Stomach (tissue), 4 donors: Measurements from ENCODE around the gene NDUFA9.

ENCODE experiments used
- EP300 ChIP-seq: sonication (generic); formaldehyde crosslinking; IDR thresholded peaks from one replicate; pipeline ENCODE4 v1.6.1; 2017; ENCODE audit warnings: antibody characterized with exemption
- POLR2A ChIP-seq, 4 donors: fragments of 450-650 bp; IDR thresholded peaks; one replicate each; pipeline ENCODE4 v1.6.1; 2016; ENCODE audit warnings: antibody characterized with exemption in 4 of 4, control low read depth in 2 of 4, mild to moderate bottlenecking in 1 of 4, moderate library complexity in 1 of 4
- POLR2AphosphoS5 ChIP-seq, 3 donors: sonication (generic); formaldehyde crosslinking; IDR thresholded peaks; one replicate each; pipeline ENCODE4 v1.6.1; 2016; ENCODE audit warnings: antibody characterized with exemption in 3 of 3
- TF ChIP-seq, protein P1 (sequence below), 7 experiments: fragments of 450-650 bp in 4 of 7; fragments of 200-600 bp in 3 of 7; sonication (generic) in 3 of 7; IDR thresholded peaks; one replicate each; pipeline ENCODE4 v1.5.1; 2016 to 2019; ENCODE audit warnings: antibody characterized with exemption in 7 of 7, control low read depth in 2 of 7, mild to moderate bottlenecking in 1 of 7

DNA sequence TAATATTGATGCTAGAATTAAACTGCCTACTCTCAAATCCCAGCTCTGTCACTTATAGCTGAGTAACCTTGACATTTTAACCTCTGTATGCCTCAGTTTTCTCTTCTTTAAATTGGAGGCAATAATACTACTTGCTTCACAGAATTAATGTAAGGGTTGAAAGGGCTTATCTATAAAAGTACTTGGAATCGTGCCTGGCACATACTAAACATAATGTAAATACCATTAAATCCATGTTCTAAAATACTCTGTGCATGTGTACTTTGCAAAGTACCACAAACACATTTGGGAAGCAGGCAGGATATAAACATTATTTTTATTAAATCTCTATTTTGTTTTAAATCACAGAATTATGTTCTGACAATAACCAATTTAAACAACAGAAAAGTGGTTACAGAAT lies 45.0 kb upstream of the NDUFA9 start:
- TF ChIP-seq, protein P1, sequence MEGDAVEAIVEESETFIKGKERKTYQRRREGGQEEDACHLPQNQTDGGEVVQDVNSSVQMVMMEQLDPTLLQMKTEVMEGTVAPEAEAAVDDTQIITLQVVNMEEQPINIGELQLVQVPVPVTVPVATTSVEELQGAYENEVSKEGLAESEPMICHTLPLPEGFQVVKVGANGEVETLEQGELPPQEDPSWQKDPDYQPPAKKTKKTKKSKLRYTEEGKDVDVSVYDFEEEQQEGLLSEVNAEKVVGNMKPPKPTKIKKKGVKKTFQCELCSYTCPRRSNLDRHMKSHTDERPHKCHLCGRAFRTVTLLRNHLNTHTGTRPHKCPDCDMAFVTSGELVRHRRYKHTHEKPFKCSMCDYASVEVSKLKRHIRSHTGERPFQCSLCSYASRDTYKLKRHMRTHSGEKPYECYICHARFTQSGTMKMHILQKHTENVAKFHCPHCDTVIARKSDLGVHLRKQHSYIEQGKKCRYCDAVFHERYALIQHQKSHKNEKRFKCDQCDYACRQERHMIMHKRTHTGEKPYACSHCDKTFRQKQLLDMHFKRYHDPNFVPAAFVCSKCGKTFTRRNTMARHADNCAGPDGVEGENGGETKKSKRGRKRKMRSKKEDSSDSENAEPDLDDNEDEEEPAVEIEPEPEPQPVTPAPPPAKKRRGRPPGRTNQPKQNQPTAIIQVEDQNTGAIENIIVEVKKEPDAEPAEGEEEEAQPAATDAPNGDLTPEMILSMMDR (IDR thresholded peaks at IDR 0.05), result no peak
- TF ChIP-seq POLR2A (IDR thresholded peaks at IDR 0.05), result no peak
- TF ChIP-seq POLR2AphosphoS5 (IDR thresholded peaks at IDR 0.05), result no peak
- TF ChIP-seq EP300, result no peak
